Astrocyte of the spinal cord (primary cell): ENCODE measurements around the gene GPNMB.

ENCODE experiments used
- DNase-seq: peaks from one replicate; pipeline ENCODE4 v3.0.0; 2011; ENCODE audit warnings: low read depth, low spot score
- H3K4me3 ChIP-seq: 2 replicates; pipeline ENCODE4 v1.5.1; 2011; ENCODE audit warnings: low read depth, mild to moderate bottlenecking, low read length, moderate library complexity
- in situ Hi-C: cut with HindIII; loops from 2 replicates; pipeline ENCODE4 v1.10.0; 2017; ENCODE audit warnings: low sequenced_read_pairs
- TF ChIP-seq, protein P1 (sequence below): IDR thresholded peaks from 2 replicates; pipeline ENCODE4 v1.5.1; 2012; ENCODE audit warnings: low read depth, mild to moderate bottlenecking, low read length, inconsistent platforms

The GPNMB gene

DNA sequence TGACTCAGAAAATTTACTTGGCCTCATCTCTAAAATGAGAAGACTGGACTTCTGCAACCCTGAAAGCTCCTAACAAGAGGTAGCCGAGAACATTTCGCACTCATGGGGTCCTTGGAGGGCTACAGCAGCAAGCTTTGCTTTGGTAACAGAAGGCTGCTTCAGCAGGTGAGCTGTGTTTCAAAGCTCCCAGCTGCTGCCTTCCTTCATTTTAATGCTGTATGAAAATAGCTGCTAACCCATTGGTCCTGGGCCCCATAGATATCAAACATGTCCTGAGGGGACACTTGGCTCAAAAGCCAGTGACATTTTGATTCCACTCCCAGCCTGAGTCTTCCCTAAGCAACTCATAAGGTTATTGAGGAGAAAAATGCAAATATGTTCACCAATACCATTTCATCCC is 38.3 kb downstream of the GPNMB start:
- no peak overlapping the region for H3K4me3 ChIP-seq
- TF ChIP-seq, protein P1, sequence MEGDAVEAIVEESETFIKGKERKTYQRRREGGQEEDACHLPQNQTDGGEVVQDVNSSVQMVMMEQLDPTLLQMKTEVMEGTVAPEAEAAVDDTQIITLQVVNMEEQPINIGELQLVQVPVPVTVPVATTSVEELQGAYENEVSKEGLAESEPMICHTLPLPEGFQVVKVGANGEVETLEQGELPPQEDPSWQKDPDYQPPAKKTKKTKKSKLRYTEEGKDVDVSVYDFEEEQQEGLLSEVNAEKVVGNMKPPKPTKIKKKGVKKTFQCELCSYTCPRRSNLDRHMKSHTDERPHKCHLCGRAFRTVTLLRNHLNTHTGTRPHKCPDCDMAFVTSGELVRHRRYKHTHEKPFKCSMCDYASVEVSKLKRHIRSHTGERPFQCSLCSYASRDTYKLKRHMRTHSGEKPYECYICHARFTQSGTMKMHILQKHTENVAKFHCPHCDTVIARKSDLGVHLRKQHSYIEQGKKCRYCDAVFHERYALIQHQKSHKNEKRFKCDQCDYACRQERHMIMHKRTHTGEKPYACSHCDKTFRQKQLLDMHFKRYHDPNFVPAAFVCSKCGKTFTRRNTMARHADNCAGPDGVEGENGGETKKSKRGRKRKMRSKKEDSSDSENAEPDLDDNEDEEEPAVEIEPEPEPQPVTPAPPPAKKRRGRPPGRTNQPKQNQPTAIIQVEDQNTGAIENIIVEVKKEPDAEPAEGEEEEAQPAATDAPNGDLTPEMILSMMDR: no peak
- DNase-seq: no peak
- in situ Hi-C loops: no loop called here

DNA sequence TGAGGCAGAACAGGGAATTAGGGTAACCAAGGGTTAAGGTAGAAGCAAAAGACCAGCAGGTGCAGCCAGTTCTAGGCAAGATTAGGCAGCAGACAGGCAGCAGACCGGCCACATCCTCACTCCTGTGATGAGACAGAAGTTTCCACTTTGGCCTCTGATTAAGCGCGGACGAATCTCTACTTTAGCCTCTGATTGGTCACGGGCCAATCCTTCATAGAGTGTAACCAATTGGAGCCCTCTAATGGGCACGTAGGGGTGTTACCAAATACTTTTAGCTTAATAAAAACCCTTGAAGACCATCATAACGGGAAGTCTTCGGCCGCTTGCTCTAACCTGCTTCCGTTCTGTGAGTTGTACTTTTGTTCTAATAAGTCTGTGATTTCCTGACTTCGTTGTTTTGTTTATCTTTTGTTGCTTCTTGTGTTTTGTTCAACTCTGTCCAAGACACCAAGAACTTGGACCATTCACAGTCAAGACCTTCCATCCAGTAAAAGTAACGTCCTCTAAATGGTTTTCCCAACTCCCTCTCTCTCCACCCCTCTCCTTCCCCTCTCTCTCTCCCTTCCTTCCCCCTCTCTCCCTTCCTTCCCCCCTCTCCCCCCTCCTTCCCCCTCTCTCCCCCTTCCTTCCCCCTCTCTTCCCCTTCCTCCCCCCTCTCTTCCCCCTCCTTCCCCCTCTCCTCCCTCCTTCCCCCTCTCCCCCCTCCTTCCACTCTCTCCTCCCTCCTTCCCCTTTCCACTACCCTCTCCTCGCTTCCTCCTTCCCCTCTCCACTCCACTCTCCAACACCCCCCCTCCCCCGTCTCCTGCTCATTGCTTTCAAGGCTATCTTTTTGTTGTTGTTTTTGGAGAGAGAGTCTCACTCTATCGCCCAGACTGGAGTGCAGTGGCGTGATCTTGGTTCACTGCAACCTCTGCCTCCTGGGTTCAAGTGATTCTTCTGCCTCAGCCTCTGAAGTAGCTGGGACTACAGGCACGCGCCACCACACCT is 39.4 kb downstream of the GPNMB start:
- in situ Hi-C loops: no loop called here
- TF ChIP-seq, protein P1: no peak
- no peak for DNase-seq
- no peak overlapping the region for H3K4me3 ChIP-seq

DNA sequence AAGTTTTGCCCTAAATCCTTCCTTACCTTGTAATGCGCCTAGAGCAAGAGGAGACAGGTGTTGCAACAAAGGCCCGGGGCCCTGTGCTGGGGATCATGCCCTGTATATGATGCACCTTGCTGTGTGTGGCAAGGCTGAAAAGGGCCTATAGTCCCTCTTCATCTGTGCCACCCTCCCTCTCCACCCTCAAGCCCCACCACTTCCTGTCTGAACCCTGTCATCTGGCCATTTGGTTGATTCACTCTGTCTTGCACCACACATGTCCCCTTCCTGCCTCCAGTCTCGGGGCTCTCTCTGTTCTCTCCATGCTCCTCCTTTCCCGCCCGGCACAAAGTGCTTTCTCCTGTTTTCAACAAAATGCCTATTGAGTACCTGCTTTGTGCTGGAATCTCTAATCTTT is 41.0 kb downstream of the GPNMB start:
- in situ Hi-C loops: no loop called here
- TF ChIP-seq, protein P1: no peak
- no peak overlapping the region for H3K4me3 ChIP-seq
- no peak for DNase-seq

DNA sequence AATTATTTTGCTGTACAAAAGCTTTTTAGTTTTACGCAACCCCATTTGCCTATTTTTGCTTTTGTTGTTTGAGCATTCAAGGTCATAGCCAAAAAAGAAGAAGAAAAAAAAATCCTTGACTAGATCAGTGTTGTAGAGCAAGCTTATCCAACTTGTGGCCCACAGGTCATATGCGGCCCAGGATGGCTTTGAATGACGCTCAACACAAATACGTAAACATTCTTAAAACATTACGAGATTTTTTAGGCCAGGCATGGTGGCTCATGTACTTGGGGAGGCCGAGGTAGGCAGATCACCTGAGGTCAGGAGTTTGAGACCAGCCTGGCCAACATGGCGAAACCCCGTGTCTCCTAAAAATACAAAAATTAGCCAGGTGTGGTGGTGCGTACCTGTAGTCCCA is 44.4 kb downstream of the GPNMB start:
- in situ Hi-C loops: no loop called here
- TF ChIP-seq, protein P1: no peak
- H3K4me3 ChIP-seq: no peak overlapping the region
- no peak for DNase-seq

DNA sequence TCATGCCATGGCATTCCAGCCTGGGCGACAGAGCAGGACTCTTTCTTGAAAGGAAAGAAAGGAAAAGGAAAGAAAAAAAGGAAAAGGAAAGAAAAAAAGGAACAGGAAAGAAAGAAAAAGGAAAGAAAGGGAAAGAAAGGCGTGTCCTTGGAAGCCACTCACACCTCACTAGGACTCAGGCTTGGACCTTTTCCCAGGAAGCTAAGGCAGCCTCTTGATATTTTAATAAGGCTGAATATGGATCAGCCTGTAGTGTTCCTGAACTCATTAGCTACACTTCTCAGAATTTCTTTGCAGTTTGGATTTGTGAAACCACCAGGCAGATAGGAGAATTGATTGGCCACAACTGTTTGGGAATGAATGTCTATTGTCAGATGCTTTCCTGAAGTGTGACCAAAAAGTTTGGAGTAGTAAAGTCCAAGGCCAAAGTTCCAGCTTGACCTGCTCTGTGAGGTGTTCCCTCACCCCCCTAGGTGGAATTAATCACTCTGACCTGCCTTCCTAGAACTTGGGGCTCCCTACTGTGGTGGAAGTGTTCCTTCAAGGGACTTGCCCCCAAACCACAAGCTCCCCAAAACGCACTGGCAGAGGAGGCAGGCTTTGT is 45.5 kb downstream of the GPNMB start:
- in situ Hi-C loops: no loop called here
- DNase-seq: no peak
- TF ChIP-seq, protein P1: no peak
- no peak overlapping the region for H3K4me3 ChIP-seq

DNA sequence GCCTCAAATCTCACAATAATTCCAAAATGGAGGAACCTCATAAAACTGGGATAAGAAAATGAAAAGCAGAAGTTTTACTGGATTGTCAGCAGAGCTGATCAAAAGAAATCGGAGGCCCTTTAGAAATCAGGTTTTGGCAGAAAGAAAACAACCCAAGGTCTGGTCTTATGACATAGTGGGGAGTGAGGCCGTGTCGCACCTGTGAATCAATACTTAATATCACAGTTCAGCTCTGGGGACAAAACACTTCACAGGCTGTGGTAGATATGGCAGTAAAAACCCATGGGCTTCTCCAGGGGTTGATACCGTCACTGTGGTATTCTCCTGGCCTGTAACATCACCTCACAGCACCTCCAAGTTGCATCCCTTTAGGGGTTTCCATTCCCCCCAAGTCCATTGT is 46.0 kb downstream of the GPNMB start:
- TF ChIP-seq, protein P1: no peak
- DNase-seq: no peak
- in situ Hi-C loops: no loop called here
- no peak overlapping the region for H3K4me3 ChIP-seq
